C4-2B (cell line): ENCODE results near the gene ZNRF1.

Source experiments
- CTCF ChIP-seq: fragments of 450-650 bp; conservative IDR thresholded peaks from 2 replicates; pipeline ENCODE4 v1.5.1; 2017; ENCODE audit warnings: mild to moderate bottlenecking
- ZFX ChIP-seq: fragments of 450-650 bp; IDR thresholded peaks from 2 replicates; pipeline ENCODE4 v1.6.1; 2017

DNA sequence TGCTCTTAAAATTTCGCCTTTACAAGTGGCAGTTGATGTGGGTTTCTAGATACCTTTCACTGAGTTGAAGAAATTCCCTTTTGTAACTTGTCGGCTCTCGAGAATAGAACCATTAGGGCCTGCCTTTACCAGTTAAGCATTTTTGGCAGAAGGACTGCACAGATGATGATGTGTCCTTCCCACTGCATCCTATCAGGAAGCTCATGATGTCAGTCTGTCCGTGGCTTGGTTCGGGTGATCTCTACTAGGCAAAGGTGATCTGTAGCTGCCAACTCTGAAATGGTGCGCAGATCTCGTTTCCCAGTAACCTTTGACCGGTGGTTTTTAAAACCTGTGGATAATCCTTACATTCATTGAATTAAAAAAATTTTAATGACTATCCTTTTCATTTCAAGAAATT lies 49.7 kb downstream of the ZNRF1 start:
- no peak for TF ChIP-seq CTCF
- TF ChIP-seq ZFX = no peak
